HepG2 (cell line): Measurements from ENCODE around the gene XPNPEP1. TPM values are rescaled to one million over a fixed set of nuclear protein-coding genes. Genes with fewer than 3 reads are reported as not detected.

Source experiments
- ATAC-seq: fragments of 200-7000 bp; cut with Tn5 transposase; 3 replicates; pipeline ENCODE4 v1.9.1; 2020; ENCODE audit warnings: mild to moderate bottlenecking, moderate library complexity
- BruUV-seq: library from RNA; stranded (reverse); fragments of 400-500 nt; replicated peaks from 2 replicates; lab custom pipeline; 2021; lab: Mats Ljungman, UMichigan
- CTCF ChIA-PET: fragments of 300-600 bp; formaldehyde crosslinking; extraction: SDS; loops from one replicate; lab custom pipeline; 2021; ENCODE audit warnings: low total read pairs, inconsistent platforms, low intra/inter-chr PET ratio; lab: Yijun Ruan, JAX
- POLR2A ChIA-PET: fragments of 350-600 bp; sonication (Branson Sonifier 250); formaldehyde crosslinking; loops from one replicate; lab custom pipeline; 2020; ENCODE audit warnings: antibody characterized with exemption, inconsistent platforms; lab: Yijun Ruan, JAX
- DNase-seq: peaks from one replicate; pipeline ENCODE4 v3.0.0-alpha.2; 2015; ENCODE audit warnings: low spot score
- FAIRE-seq: peaks from 3 replicates; lab custom pipeline; 2011; peaks lifted over from hg19 to GRCh38; lab: Jason Lieb, UNC
- H2AFZ ChIP-seq: one replicate; pipeline ENCODE4 v1.6.1; 2011; ENCODE audit warnings: low read length, inconsistent platforms
- H3K27ac ChIP-seq: fragments of 300-600 bp; 3 replicates; pipeline ENCODE4 v1.8.0; 2011; ENCODE audit warnings: mixed run types, mild to moderate bottlenecking, mixed read lengths, low read length, inconsistent platforms; ENCODE audit not compliant: insufficient read depth; ENCODE audit errors: extremely low read length
- H3K27me3 ChIP-seq, 2 experiments: fragments of 200-600 bp in 1 of 2; 2 replicates in 1 of 2; 3 replicates in 1 of 2; pipeline versions ENCODE4 v1.6.0 to v1.8.0; 2011; ENCODE audit warnings: low read length in 2 of 2, mild to moderate bottlenecking in 2 of 2, moderate library complexity in 2 of 2, inconsistent platforms in 1 of 2; ENCODE audit not compliant: insufficient read depth in 2 of 2, control insufficient read depth in 1 of 2
- H3K36me3 ChIP-seq, 2 experiments: fragments of 200-600 bp in 1 of 2; replicated peaks in 1 of 2; 2 replicates in 1 of 2; 3 replicates in 1 of 2; pipeline versions ENCODE4 v1.5.1 to v1.8.0; 2011; ENCODE audit warnings: low read length in 2 of 2, inconsistent platforms in 1 of 2; ENCODE audit not compliant: insufficient read depth in 2 of 2, control insufficient read depth in 1 of 2
- H3K4me1 ChIP-seq: 2 replicates; pipeline ENCODE4 v1.5.1; 2012; ENCODE audit warnings: low read length, inconsistent platforms; ENCODE audit not compliant: insufficient read depth
- H3K4me2 ChIP-seq: 2 replicates; pipeline ENCODE4 v1.6.0; 2011; ENCODE audit warnings: low read depth, low read length, inconsistent platforms
- H3K4me3 ChIP-seq, 3 experiments: fragments of 200-600 bp in 1 of 3; sonication (generic), shearing (Covaris generic) in 1 of 3; replicated peaks in 1 of 3; 2 replicates each; pipeline ENCODE4 v1.5.1; 2011 to 2016; ENCODE audit warnings: low read length in 3 of 3, inconsistent platforms in 2 of 3, low read depth in 2 of 3, mild to moderate bottlenecking in 2 of 3, control low read depth in 1 of 3, mixed read lengths in 1 of 3; ENCODE audit not compliant: insufficient read depth in 1 of 3
- H3K79me2 ChIP-seq: one replicate; pipeline ENCODE4 v1.6.1; 2011; ENCODE audit warnings: low read length, inconsistent platforms; ENCODE audit not compliant: insufficient read depth
- H3K9ac ChIP-seq: 2 replicates; pipeline ENCODE4 v1.6.0; 2011; ENCODE audit warnings: mild to moderate bottlenecking, low read depth, low read length, inconsistent platforms; ENCODE audit not compliant: insufficient read depth
- H3K9me3 ChIP-seq: 2 replicates; pipeline ENCODE4 v1.5.1; 2012; ENCODE audit warnings: mild to moderate bottlenecking, low read length
- H4K20me1 ChIP-seq: 2 replicates; pipeline ENCODE4 v1.6.0; 2011; ENCODE audit warnings: inconsistent platforms, mild to moderate bottlenecking, low read length, moderate library complexity; ENCODE audit not compliant: insufficient read depth
- BATF2 ChIP-seq: sonication (generic); formaldehyde crosslinking; IDR thresholded peaks from 2 replicates; pipeline ENCODE4 v1.8.0; 2022; ENCODE audit warnings: mild to moderate bottlenecking, missing genetic modification reagents, moderate library complexity
- CENPX ChIP-seq: sonication (generic); formaldehyde crosslinking; IDR thresholded peaks from 2 replicates; pipeline ENCODE4 v1.9.0; 2021; ENCODE audit warnings: mild to moderate bottlenecking, missing genetic modification reagents, moderate library complexity
- HHEX ChIP-seq: IDR thresholded peaks from 2 replicates; pipeline ENCODE4 v1.6.1; 2016; ENCODE audit warnings: control low read depth
- HNRNPH1 ChIP-seq: fragments of 200-400 bp; formaldehyde crosslinking; optimal IDR thresholded peaks from 2 replicates; pipeline ENCODE3; 2017; ENCODE audit warnings: mild to moderate bottlenecking, low read depth, low read length
- NFATC3 ChIP-seq: sonication (generic); formaldehyde crosslinking; IDR thresholded peaks from 2 replicates; pipeline ENCODE4 v1.5.1; 2020; ENCODE audit warnings: mild to moderate bottlenecking, missing genetic modification reagents
- PHF5A ChIP-seq: IDR thresholded peaks from one replicate; pipeline ENCODE4 v1.6.1; 2018; ENCODE audit warnings: low read depth, missing genetic modification reagents; ENCODE audit not compliant: unreplicated experiment
- POLR2A ChIP-seq, 2 experiments: IDR thresholded peaks; 2 replicates each; pipeline ENCODE4 v1.6.1; 2011; ENCODE audit warnings: low read depth in 2 of 2, low read length in 2 of 2, mild to moderate bottlenecking in 1 of 2, moderate library complexity in 1 of 2; ENCODE audit not compliant: insufficient read depth in 1 of 2
- SNAPC4 ChIP-seq: sonication (generic); formaldehyde crosslinking; IDR thresholded peaks from 2 replicates; pipeline ENCODE4 v1.4.0; 2020; ENCODE audit warnings: mild to moderate bottlenecking, missing genetic modification reagents
- ZBTB7B ChIP-seq: sonication (generic); formaldehyde crosslinking; IDR thresholded peaks from 2 replicates; pipeline ENCODE4 v1.4.0; 2020; ENCODE audit warnings: missing genetic modification reagents
- ZNF225 ChIP-seq: sonication (generic); formaldehyde crosslinking; IDR thresholded peaks from 2 replicates; pipeline ENCODE4 v1.4.0; 2020; ENCODE audit warnings: mild to moderate bottlenecking, missing genetic modification reagents
- ZNF543 ChIP-seq: sonication (generic); formaldehyde crosslinking; IDR thresholded peaks from 2 replicates; pipeline ENCODE4 v1.4.0; 2020; ENCODE audit warnings: mild to moderate bottlenecking, missing genetic modification reagents
- ZNF589 ChIP-seq: sonication (generic); formaldehyde crosslinking; conservative IDR thresholded peaks from 2 replicates; pipeline ENCODE4 v1.8.0; 2022; ENCODE audit warnings: mild to moderate bottlenecking, moderate library complexity, missing genetic modification reagents
- ZNF800 ChIP-seq: sonication (generic); formaldehyde crosslinking; IDR thresholded peaks from 2 replicates; pipeline ENCODE4 v1.4.0; 2020; ENCODE audit warnings: missing genetic modification reagents
- WGBS: methylation state at CpG from one replicate; pipeline ENCODE4 v1.1.6; 2017; ENCODE audit warnings: low lambda C conversion rate; 5-methylcytosine and 5-hydroxymethylcytosine counted together
- in situ Hi-C: cut with HindIII; loops from 2 replicates; pipeline ENCODE4 v1.10.0; 2017; ENCODE audit warnings: low pct_unique_long_range_greater_than_20kb; ENCODE audit not compliant: extremely low pct_ligation_motif_present
- intact Hi-C: fragments of 100-400 bp; cut with micrococcal nuclease; formaldehyde crosslinking; loops from one replicate; pipeline ENCODE4 v1.10.0; 2022; ENCODE audit not compliant: unreplicated experiment
- polyA plus RNA-seq, 8 experiments: library from polyadenylated mRNA; depleted of rRNA in 3 of 8; stranded (reverse) in 7 of 8; unstranded in 1 of 8; fragments of >200 nt; fragmentation: Illumina TruSeq in 4 of 8; extraction: Trizol in 4 of 8; gene quantifications; 2 replicates each; pipeline versions ENCODE4 v1.2.1 to v1.2.3, GENCODE V29; 2011 to 2016; ENCODE audit warnings: low read depth in 4 of 8, missing spikeins in 1 of 8, mixed read lengths in 1 of 8; ENCODE audit not compliant: insufficient read depth in 1 of 8
- total RNA-seq, 5 experiments: library from RNA; depleted of rRNA; stranded (reverse); fragments of >200 nt; fragmentation: Illumina TruSeq; extraction: Trizol; gene quantifications; 2 replicates each; pipeline ENCODE4 v1.2.3, GENCODE V29; 2016; ENCODE audit warnings: low read depth in 1 of 5

The XPNPEP1 gene
- total and polyA plus RNA-seq, 2 of the 13 experiments (the other 11 are each of a cell fraction or from before 2014, with no cell fraction given), result 30.3 to 55.5 TPM

GRCh38 chr10:109877546-109877945, 45.8 kb downstream of the XPNPEP1 start:
- Histone ChIP-seq H3K27ac (no peak overlapping the region), H3K4me2 (no peak overlapping the region), H3K9ac (no peak overlapping the region), H3K9me3 (no peaks in the 10 kb centered on the region), H3K4me1 (no peaks in the 10 kb centered on the region), H3K27me3 (no peaks in the 10 kb centered on the region), H4K20me1 (no peaks in the 10 kb centered on the region), H3K79me2 (no peaks in the 10 kb centered on the region), H3K4me3 (no peak overlapping the region), H2AFZ (no peak overlapping the region), H3K36me3 (peaks cover 12 to 58% of the 10 kb centered on the region in 2 experiments; a peak in 4 of 5 replicates)
- DNase-seq (no peak), FAIRE-seq (no peak), ATAC-seq (no peak)
- no TSS peak for BruUV-seq
- ChIA-PET CTCF (no interaction called here), POLR2A (no interaction called here)
- intact Hi-C loops (no loop called here), in situ Hi-C loops (loop anchor here (25.0 kb wide), 1 partner anchor 135 kb away; the partner anchor contains the start of gene ADD3)
- 100% methylated on average over 6 of the region's 6 CpGs for WGBS
- TF ChIP-seq POLR2A (IDR thresholded peaks at IDR 0.05; ENCODE audit: insufficient read depth in 1 of 2, low read depth in 2 of 2, low read length in 2 of 2) (no peak), PHF5A (CRISPR knock-in tag) (no peak), ZBTB7B (CRISPR knock-in tag) (no peak), NFATC3 (CRISPR knock-in tag) (no peak), SNAPC4 (CRISPR knock-in tag) (no peak), ZNF225 (CRISPR knock-in tag) (no peak), BATF2 (CRISPR knock-in tag) (no peak), HNRNPH1 (no peak), CENPX (no peak), ZNF589 (CRISPR knock-in tag) (no peak), ZNF543 (CRISPR knock-in tag) (no peak), HHEX (CRISPR knock-in tag) (no peak), ZNF800 (CRISPR knock-in tag) (no peak)
